Neural crest cell (in vitro differentiated cells): ENCODE measurements around the gene IRX6. TPM values are rescaled to one million over a fixed set of nuclear protein-coding genes. Genes with fewer than 3 reads are reported as not detected.

Source experiments
- DNase-seq: peaks from one replicate; pipeline ENCODE4 v3.0.0; 2021; ENCODE audit warnings: low read depth, mixed read lengths, low spot score
- H3K27ac Mint-ChIP-seq: one replicate; pipeline ENCODE4 v1.8.0; 2021; ENCODE audit warnings: mild to moderate bottlenecking, mixed read lengths; ENCODE audit not compliant: unreplicated experiment
- H3K27me3 Mint-ChIP-seq: 2 replicates; pipeline ENCODE4 v1.8.0; 2021; ENCODE audit warnings: low read depth, mild to moderate bottlenecking, mixed read lengths
- H3K36me3 Mint-ChIP-seq: 2 replicates; pipeline ENCODE4 v1.8.0; 2021; ENCODE audit warnings: low read depth, mild to moderate bottlenecking, mixed read lengths
- H3K4me1 Mint-ChIP-seq: 2 replicates; pipeline ENCODE4 v1.8.0; 2021; ENCODE audit warnings: mixed read lengths
- H3K4me3 Mint-ChIP-seq: one replicate; pipeline ENCODE4 v1.8.0; 2021; ENCODE audit warnings: mild to moderate bottlenecking, mixed read lengths
- H3K9me3 Mint-ChIP-seq: 2 replicates; pipeline ENCODE4 v1.8.0; 2021; ENCODE audit warnings: mixed read lengths
- total RNA-seq: library from RNA; stranded (reverse); gene quantifications from 2 replicates; pipeline ENCODE4 v1.2.1, GENCODE V29; 2021
- TF ChIP-seq, protein P1 (sequence below): fragments of 200-600 bp; sonication (generic); conservative IDR thresholded peaks from 2 replicates; pipeline ENCODE4 v1.5.0; 2021; ENCODE audit warnings: antibody characterized with exemption, mild to moderate bottlenecking

Gene IRX6
- total RNA-seq, 1 donor from 2014 or later, result 0.14 TPM

DNA sequence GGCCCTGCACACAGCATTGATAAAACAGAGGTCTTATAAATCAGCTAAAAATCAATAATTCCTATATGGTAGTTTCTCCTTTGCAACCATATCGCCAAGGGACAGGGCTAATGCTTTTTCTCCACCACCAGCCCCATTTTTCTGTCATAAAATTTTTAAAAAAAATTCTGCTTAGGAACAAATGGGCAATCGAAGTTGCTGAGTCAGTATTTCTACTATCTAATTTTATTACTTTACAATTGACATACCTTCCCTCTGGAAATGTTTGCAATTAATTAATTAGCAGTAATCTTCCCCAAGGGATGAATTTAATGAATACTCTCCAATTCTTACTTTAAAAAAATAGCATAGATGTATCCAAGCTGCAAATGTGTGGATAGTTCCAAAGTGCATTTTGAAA lies 1.7 kb upstream of the IRX6 start:
- TF ChIP-seq, protein P1, sequence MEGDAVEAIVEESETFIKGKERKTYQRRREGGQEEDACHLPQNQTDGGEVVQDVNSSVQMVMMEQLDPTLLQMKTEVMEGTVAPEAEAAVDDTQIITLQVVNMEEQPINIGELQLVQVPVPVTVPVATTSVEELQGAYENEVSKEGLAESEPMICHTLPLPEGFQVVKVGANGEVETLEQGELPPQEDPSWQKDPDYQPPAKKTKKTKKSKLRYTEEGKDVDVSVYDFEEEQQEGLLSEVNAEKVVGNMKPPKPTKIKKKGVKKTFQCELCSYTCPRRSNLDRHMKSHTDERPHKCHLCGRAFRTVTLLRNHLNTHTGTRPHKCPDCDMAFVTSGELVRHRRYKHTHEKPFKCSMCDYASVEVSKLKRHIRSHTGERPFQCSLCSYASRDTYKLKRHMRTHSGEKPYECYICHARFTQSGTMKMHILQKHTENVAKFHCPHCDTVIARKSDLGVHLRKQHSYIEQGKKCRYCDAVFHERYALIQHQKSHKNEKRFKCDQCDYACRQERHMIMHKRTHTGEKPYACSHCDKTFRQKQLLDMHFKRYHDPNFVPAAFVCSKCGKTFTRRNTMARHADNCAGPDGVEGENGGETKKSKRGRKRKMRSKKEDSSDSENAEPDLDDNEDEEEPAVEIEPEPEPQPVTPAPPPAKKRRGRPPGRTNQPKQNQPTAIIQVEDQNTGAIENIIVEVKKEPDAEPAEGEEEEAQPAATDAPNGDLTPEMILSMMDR, result no peak
- Mint-ChIP-seq H3K9me3 (no peaks in the 10 kb centered on the region), H3K27ac (no peak overlapping the region), H3K36me3 (no peaks in the 10 kb centered on the region), H3K4me1 (peaks cover 9% of the 10 kb centered on the region), H3K27me3 (peaks cover 96% of the 10 kb centered on the region), H3K4me3 (peak overlapping the region; percentile 38)
- no peak for DNase-seq

DNA sequence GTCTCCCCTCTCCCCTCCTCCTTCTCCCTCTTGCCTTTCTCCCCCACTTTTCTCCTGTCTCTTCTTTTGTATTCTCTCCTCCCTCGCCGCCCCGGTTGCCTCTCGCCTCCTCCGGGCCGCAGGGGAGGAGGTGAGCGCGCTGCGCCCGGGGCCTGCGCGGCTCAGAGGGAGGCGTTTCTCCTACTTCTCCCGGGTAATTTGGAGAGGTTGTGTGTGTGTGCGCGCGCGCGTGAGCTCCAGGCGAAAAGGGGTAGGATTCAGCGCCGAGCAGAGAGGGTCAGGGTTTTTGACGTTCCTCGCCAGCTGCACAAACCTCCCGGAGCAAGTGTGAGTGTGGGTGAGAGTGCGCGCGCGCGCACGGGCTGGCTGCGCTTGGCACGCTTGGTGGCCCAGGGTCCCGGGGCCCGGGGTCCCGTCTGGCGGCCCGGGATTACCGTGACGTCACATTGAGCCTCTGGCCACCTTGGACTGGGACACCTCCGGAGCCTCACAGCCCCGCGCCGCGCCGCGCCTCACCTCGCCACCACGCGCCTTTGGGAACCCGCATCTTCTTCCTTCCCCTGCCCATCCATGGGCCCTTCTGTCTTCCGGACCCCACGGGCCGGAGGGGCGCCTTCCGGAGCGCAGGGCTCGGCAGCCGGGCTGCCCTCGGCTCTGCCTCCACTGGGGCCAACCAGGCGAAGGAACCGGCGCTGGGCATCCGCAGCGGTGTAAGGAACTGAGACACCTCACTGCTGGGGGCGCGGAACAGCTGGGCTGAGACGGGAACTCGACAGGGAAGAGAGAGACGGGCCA lies 479 bp downstream of the IRX6 start:
- H3K36me3 Mint-ChIP-seq, result no peaks in the 10 kb centered on the region
- no peak overlapping the region for H3K27ac Mint-ChIP-seq
- TF ChIP-seq, protein P1, result no peak
- peak overlapping the region; percentile 51 for H3K4me3 Mint-ChIP-seq
- DNase-seq, result no peak
- peaks cover 96% of the 10 kb centered on the region for H3K27me3 Mint-ChIP-seq
- no peaks in the 10 kb centered on the region for H3K9me3 Mint-ChIP-seq
- H3K4me1 Mint-ChIP-seq, result peaks cover 9% of the 10 kb centered on the region

GRCh38 chr16:55325080-55325447 lies 1.1 kb downstream of the IRX6 start:
- H3K4me1 Mint-ChIP-seq, result peaks cover 9% of the 10 kb centered on the region
- no peaks in the 10 kb centered on the region for H3K36me3 Mint-ChIP-seq
- H3K9me3 Mint-ChIP-seq, result no peaks in the 10 kb centered on the region
- H3K4me3 Mint-ChIP-seq, result no peak overlapping the region
- peaks cover 96% of the 10 kb centered on the region for H3K27me3 Mint-ChIP-seq
- no peak overlapping the region for H3K27ac Mint-ChIP-seq
- no peak for DNase-seq
- TF ChIP-seq, protein P1, result no peak

GRCh38 chr16:55325458-55326109 lies 1.6 kb downstream of the IRX6 start:
- no peak overlapping the region for H3K27ac Mint-ChIP-seq
- peaks cover 2% of the 10 kb centered on the region for H3K36me3 Mint-ChIP-seq
- no peaks in the 10 kb centered on the region for H3K9me3 Mint-ChIP-seq
- H3K4me1 Mint-ChIP-seq, result peaks cover 11% of the 10 kb centered on the region
- TF ChIP-seq, protein P1, result no peak
- DNase-seq, result no peak
- H3K27me3 Mint-ChIP-seq, result peaks cover 96% of the 10 kb centered on the region
- H3K4me3 Mint-ChIP-seq, result peak overlapping the region; percentile 68

GRCh38 chr16:55326261-55327092 lies 2.5 kb downstream of the IRX6 start:
- H3K4me1 Mint-ChIP-seq, result peaks cover 20% of the 10 kb centered on the region
- no peak overlapping the region for H3K27ac Mint-ChIP-seq
- peaks cover 96% of the 10 kb centered on the region for H3K27me3 Mint-ChIP-seq
- no peak for DNase-seq
- no peak overlapping the region for H3K4me3 Mint-ChIP-seq
- TF ChIP-seq, protein P1, result no peak
- no peaks in the 10 kb centered on the region for H3K9me3 Mint-ChIP-seq
- peaks cover 3% of the 10 kb centered on the region for H3K36me3 Mint-ChIP-seq
